Stimulated activated CD8-positive, alpha-beta memory T cell treated with anti-CD3 and anti-CD28 coated beads, Interleukin-4, amount 100 ng/mL, for 48 hours (primary cell): ENCODE results near the gene XIRP2.
A peak's percentile ranks its signal among the peaks of the same experiment; 100 is the strongest.
"Not testable (repeated sequence)": the region's sequence is repeated elsewhere in the genome, so short reads cannot be mapped to it uniquely, and the experiment has no call there.

Experiments
- DNase-seq: peaks from one replicate; pipeline ENCODE4 v3.0.0-alpha.2; 2020

XIRP2 gene

GRCh38 chr2:167200019-167200418, 311.7 kb downstream of the XIRP2 start:
- no peak for DNase-seq

DNA sequence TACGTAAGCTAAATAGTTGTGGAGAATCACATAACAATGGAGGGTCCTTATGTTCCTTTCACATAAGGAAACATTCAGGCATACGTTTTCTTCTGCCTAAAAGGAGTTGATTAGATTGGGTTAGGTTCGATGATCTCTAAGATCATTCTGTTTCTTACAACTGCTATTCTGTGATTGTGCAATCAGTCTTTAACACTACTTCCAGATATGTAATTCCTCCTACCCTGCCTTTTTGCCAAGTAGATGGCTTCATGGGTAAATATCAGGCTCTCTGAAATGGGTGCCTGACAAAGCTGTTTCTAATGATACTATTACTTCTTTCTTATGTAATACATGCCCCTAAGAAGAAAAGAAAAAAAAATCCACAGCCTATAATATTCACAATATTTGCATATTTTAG, 321.5 kb downstream of the XIRP2 start:
- DNase-seq, result no peak

GRCh38 chr2:167212014-167212648, 323.9 kb downstream of the XIRP2 start:
- peak; percentile 28 for DNase-seq

DNA sequence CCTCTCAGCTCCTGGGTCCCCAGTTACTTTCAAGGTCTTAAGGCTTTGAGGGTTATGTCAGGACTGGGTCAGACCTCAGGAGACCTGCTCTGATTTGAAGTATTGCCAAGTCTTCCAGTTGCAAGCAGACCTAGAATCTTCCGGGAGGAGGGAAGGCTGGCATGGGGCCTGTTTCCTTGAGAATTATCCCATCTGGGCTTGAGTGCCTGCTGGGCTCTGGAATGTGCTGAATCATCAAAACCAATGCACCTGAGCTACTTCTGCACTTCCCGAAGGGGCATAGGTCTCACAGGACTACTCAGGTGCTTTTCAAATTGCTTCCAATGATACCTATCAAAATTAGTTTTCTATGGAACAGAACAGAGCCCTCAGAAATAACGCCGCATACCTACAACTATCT, 327.3 kb downstream of the XIRP2 start:
- no peak for DNase-seq

GRCh38 chr2:167237478-167237877, 349.2 kb downstream of the XIRP2 start:
- DNase-seq, result no peak

DNA sequence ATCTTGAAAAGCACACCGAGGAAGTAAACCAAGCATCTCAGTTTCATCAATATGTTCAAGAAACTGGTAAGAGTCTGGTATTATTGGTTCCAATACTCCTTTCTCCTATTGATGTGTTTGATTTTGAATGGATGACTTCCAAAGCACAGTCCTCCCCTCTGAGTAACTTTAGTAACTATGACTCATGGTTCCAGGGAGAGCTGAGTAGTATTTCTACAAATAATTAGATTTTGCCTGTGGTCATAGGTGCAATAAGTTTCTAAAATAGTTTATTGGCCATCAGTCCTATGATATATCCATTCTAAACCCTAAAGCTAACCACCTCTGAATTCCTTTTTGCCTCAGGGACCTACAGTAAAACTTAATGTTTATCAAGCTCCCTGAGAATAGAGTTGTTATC, 352.4 kb downstream of the XIRP2 start:
- DNase-seq, result no peak

- DNase-seq, result no peak
Observed at GRCh38 chr2:167249197-167249596, 360.9 kb downstream of the XIRP2 start.

DNA sequence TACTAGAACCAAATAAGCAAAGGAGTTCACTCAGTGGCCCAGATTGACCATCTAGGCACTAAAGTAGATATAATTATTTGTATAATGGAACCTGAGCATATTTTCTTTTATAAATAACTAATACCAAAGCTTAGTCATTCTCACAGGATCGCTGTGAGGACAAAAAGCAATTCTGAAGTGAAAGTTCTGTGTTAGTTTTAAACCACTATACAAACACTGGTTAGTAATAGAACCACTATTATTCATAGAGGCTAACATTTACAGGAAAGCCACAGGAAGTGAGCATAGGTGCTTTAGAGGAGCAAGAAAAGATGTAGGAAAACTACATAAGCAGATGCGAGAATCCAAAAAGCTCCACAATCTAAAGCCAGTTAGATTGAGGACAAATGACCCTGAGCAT, 364.7 kb downstream of the XIRP2 start:
- no peak for DNase-seq

- DNase-seq, result no peak
Observed at GRCh38 chr2:167254721-167255120, 366.4 kb downstream of the XIRP2 start.

GRCh38 chr2:167258712-167259111, 370.4 kb downstream of the XIRP2 start:
- no peak for DNase-seq

GRCh38 chr2:167264380-167264779, 376.1 kb downstream of the XIRP2 start:
- DNase-seq, result no peak

- no peak for DNase-seq
Observed at GRCh38 chr2:167265004-167265403, 376.7 kb downstream of the XIRP2 start.

DNA sequence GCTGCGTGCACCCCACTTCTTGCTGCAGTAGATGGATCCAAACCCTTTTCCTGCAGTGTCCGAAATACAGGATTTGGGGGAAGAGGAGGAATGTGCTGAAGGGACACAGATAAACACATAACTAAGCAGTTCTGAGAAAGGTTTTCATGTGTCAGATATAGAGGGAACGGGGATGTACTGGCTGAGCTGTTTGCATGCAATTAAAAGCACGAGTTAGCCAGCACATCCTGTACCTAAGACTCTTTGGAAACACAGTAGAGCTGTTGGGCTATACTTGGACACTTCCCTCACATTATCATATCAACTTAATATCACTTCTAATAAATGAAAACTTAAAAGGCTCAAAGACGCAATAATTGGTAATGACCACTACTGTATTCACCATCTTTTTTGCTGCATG, 377.4 kb downstream of the XIRP2 start:
- no peak for DNase-seq

DNA sequence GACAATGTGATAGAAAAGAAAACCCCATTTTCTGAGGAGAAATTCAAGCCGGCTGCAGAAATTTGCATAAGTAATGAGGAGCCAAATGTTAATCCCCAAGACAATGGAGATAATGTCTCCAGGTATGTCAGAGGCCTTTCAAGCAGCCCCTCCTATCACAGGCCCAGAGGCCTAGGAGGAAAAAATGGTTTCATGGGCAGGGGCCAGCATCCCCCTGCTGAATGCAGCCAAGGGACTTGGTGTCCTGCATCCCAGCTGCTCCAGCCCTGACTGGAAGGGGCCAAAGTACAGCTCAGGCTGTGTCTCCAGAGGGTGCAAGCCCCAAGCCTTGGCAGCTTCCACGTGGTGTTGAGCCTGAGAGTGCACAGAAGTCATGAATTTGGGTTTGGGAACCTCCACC, 380.0 kb downstream of the XIRP2 start:
- DNase-seq, result not testable (repeated sequence)

GRCh38 chr2:167271932-167272331, 383.7 kb downstream of the XIRP2 start:
- DNase-seq, result no peak

DNA sequence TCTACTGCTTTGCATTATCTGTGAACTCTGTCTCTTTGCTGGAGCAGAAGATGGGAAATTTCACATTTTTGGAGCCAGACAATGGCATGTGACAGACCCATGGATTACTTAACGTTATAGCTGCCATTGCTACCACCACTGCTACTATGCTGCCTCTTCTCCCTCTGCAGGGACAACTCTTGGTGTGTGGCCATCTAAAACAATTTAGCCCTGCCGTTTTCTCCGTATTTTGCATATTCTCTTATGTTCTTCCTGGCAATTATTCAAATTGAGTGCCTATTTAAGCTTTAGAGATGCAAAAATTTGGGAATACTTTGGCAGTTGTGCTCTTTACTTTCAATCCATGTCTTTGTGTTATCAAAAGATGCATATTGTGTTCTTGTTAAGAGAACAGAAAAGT, 386.8 kb downstream of the XIRP2 start:
- no peak for DNase-seq

GRCh38 chr2:167279810-167280209, 391.5 kb downstream of the XIRP2 start:
- DNase-seq, result no peak

DNA sequence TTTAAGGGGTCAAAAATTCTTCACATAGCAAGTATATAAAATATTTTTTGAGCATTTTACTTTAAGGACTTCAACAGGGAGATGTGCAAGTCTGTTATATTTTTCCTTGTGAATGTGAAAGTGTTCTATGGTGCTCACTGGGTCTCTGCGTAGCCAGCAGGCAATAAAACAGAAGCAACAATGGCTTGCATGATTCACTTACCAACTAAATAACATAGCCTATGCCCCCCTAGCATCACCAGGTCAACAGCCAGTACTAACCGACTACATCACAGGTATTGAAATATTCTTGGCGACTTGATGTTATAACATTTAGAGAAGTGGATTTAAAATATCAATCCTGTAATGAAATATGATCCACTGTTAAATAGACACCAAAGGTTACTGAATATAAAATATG, 398.9 kb downstream of the XIRP2 start:
- no peak for DNase-seq

GRCh38 chr2:167289651-167290410, 401.6 kb downstream of the XIRP2 start:
- no peak for DNase-seq

DNA sequence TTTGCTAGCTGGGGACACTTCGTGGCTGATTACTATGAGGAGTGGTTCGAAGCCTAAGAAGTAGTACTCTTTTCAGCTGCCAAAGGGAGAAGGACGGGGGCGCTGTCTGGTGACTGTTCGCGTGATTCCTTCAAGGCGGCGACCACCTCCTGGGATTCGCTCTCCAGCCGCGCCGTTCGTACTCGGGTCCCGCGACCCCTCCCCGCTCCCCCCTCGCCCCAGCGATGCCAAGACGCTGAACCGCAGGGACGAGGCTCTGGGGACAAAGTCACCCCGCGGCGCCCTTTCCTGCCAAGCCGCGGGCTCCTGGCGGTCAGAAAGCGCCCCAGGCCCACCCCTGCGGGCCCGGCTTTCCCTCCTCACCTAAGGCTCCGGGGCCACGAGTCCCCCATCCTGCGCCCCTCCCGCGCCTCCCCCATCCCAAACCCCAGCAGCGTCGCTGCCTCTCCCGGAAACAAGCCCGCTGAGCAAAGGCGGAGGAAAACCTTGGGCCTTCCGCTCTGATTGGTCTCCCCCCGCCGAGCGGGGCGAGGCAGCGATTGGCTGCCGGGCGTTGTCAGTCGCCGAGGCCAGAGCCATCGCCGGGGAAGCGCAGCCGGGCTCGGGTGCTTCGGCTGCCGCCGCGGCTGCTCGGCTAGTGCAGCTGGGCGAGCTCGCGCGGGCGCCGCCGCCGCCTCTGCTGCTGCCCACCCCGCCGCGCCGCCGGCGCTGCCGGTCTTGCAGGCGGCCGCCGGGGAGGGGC, 404.3 kb downstream of the XIRP2 start, which contains the start of gene B3GALT1:
Gene B3GALT1 (plus strand): TSS at position 572 of the 742 bp plus-strand sequence.
- peak; percentile 73 for DNase-seq

DNA sequence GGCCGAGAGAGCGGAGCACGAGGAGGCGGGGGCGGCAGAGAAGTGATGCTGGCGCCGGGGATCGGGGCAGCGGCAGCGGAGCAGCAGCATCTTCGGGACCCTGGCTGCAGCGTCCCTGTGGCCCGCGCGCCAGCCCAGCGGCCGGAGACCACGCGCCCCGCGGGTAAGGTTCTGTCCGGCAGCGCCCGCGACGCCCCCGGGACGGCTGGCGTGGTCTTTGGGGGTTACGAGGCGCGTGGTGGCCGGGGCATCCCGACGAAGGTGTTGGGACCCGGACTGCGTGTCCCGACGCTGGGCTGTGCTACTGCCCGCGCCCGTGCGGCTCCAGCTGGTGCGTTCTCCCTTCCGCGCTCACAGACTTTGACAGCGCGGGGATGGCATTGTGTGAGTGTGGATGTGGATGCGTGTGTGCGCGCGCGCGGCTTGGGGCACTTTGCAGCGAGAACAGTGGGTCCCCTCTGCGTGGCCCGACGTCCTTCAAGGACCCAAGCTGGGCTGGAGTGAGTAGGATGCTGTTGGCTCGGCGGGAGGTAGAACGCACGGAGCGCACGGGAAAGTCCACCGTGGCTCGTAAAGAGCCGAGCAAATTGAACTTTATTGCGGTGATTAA, 405.0 kb downstream of the XIRP2 start:
- DNase-seq, result peak; percentile 23

- DNase-seq, result peak; percentile 24
Observed at GRCh38 chr2:167293943-167294775, 405.9 kb downstream of the XIRP2 start.

DNA sequence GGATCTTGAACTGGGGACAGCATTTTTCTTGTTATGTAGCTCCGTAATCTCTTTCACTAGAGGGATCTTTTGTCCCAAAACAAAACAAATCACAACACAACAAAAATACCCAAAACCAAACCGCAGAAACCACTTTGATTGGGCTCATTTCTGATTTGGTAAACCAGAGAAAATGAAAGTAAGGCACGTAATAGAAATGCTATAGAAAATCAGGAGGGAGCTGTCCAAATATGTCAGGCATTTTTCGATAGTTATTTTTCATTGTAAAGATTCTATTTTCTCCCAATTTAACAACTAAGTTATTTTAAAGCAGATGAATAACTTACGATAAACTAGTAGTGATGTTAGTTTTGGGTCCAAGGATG, 406.5 kb downstream of the XIRP2 start:
- no peak for DNase-seq
